Pancreas (tissue), 10 donors: ENCODE measurements around the gene SREK1IP1. TPM values are rescaled to one million over a fixed set of nuclear protein-coding genes. Genes with fewer than 3 reads are reported as not detected.

Source experiments
- ATAC-seq, 4 donors: fragments of 200-7000 bp; cut with Tn5 transposase; one replicate each; pipeline versions ENCODE4 v1.8.0 to v1.9.1; 2020; ENCODE audit warnings: mild to moderate bottlenecking in 4 of 4, moderate library complexity in 4 of 4
- DNase-seq, 6 donors: peaks; one replicate each; pipeline ENCODE4 v3.0.0-alpha.2; 2020
- FAIRE-seq: peaks from 2 replicates; lab custom pipeline; 2012; peaks lifted over from hg19 to GRCh38; lab: Jason Lieb, UNC
- H3K27ac ChIP-seq, 4 donors: fragments of 200-600 bp; sonication (generic); 1 replicate in 3 of 4; 2 replicates in 1 of 4; pipeline versions ENCODE4 v1.5.0 to v1.8.0; 2020
- H3K27me3 ChIP-seq, 4 donors: fragments of 200-600 bp; one replicate each; pipeline ENCODE4 v1.8.0; 2021
- H3K36me3 ChIP-seq, 3 donors: fragments of 200-600 bp; sonication (generic) in 1 of 3; one replicate each; pipeline versions ENCODE4 v1.5.0 to v1.8.0; 2020 to 2021
- H3K4me1 ChIP-seq, 3 donors: fragments of 200-600 bp; one replicate each; pipeline ENCODE4 v1.8.0; 2021
- H3K4me3 ChIP-seq, 4 donors: fragments of 200-600 bp; sonication (generic) in 2 of 4; one replicate each; pipeline versions ENCODE4 v1.5.0 to v1.8.0; 2020 to 2021
- H3K9me3 ChIP-seq, 4 donors: fragments of 200-600 bp; one replicate each; pipeline ENCODE4 v1.8.0; 2021
- WGBS, 2 donors: extraction: QIAGEN DNeasy Blood & Tissue Kit; methylation state at CpG; one replicate each; pipeline ENCODE4 v1.1.7; 2013; 5-methylcytosine and 5-hydroxymethylcytosine counted together
- intact Hi-C, 3 donors: fragments of 100-400 bp; cut with DNase I; formaldehyde crosslinking; loops; one replicate each; pipeline versions ENCODE4 v1.11.1 to v1.14.2; 2022
- polyA plus RNA-seq, 2 donors: library from polyadenylated mRNA; stranded (reverse); fragments of 200-250 nt; gene quantifications; one replicate each; pipeline ENCODE4 v1.2.3, GENCODE V29; 2013
- total RNA-seq, 6 donors: library from RNA; stranded (reverse); fragmentation: NEBNext Ultra II Directional in 4 of 6; extraction: Animal tissue kit (Norgen Biotek cat#: 25700) in 4 of 6; gene quantifications; one replicate each; pipeline versions ENCODE4 v1.2.1 to v1.2.4, GENCODE V29; 2021 to 2023
- TF ChIP-seq, protein P1 (sequence below), 4 donors: fragments of 200-600 bp; sonication (generic) in 3 of 4; IDR thresholded peaks; one replicate each; pipeline versions ENCODE4 v1.5.0 to v1.8.0; 2021; ENCODE audit warnings: antibody characterized with exemption in 4 of 4
- donor health status: healthy with polysubstance abuse.
- donor health status: DM: no; HTN: no; CAD: no; lungs with moderate emphysema.
- donor health status: DM: no; HTN: no; CAD: no.
- donor health status: control.
- donor health status: control.
- donor health status: Bipolar disorder and iron deficiency.
- donor health status: DM: yes; HTN: yes; CAD: no.
- donor health status: DM: no; HTN: no; CAD: no.
- donor health status: DM: no; HTN: no; CAD: no.
- donor health status: DM: yes; HTN: yes; CAD: no.

Gene SREK1IP1
- total and polyA plus RNA-seq, 8 donors = 9.2 to 17.8 (median 10.2) TPM

- Histone ChIP-seq H3K4me3 (peak within 1 kb of the TSS in 2 of 4 donors; percentile 17 to 32), H3K9me3 (no peaks in the 10 kb centered on the region), H3K4me1 (no peaks in the 10 kb centered on the region), H3K27ac (no peak within 1 kb of the TSS), H3K27me3 (peaks cover 0 to 12% (median 2%) of the 10 kb centered on the region in 4 donors), H3K36me3 (no peaks in the 10 kb centered on the region)
- 1% methylated on average over 48 to 71 of the region's 71 CpGs for WGBS, 2 donors
- DNase-seq = peak in 3 of 6 donors; percentile 14 to 66 (median 62)
- TF ChIP-seq, protein P1, sequence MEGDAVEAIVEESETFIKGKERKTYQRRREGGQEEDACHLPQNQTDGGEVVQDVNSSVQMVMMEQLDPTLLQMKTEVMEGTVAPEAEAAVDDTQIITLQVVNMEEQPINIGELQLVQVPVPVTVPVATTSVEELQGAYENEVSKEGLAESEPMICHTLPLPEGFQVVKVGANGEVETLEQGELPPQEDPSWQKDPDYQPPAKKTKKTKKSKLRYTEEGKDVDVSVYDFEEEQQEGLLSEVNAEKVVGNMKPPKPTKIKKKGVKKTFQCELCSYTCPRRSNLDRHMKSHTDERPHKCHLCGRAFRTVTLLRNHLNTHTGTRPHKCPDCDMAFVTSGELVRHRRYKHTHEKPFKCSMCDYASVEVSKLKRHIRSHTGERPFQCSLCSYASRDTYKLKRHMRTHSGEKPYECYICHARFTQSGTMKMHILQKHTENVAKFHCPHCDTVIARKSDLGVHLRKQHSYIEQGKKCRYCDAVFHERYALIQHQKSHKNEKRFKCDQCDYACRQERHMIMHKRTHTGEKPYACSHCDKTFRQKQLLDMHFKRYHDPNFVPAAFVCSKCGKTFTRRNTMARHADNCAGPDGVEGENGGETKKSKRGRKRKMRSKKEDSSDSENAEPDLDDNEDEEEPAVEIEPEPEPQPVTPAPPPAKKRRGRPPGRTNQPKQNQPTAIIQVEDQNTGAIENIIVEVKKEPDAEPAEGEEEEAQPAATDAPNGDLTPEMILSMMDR (IDR thresholded peaks at IDR 0.05) = no peak
- ATAC-seq = peak in 3 of 4 donors; percentile 42 to 79 (median 75)
- intact Hi-C loops = no loop called here
- no peak for FAIRE-seq
Observed at GRCh38 chr5:64690417-64691151, 77.9 kb downstream of the SREK1IP1 start, which contains the start of gene SHISAL2B. Gene SHISAL2B, plus strand, starts transcription at chr5:64690503. Its CDS starts 121 bp downstream, at chr5:64690624.

DNA sequence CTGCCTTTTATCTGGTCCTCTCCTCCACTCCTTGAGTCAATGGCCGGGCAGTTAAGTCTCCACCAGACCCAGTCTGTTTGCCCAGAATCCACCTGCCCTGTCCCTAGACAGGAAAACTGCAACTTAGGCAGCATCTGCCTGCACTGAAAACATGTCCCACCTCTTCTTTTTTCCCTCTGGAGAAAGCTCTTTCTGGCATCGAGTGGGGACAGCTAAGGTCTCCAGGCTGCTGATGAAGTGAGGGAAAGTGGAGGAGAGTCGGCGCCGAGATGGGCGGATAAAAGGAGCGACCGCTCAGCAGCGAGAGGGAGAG lies 78.4 kb downstream of the SREK1IP1 start:
- peak overlapping the region in 2 of 4 donors; percentile 17 to 32 for H3K4me3 ChIP-seq
- no peak for FAIRE-seq
- peaks cover 0 to 12% (median 2%) of the 10 kb centered on the region in 4 donors for H3K27me3 ChIP-seq
- H3K27ac ChIP-seq = no peak overlapping the region
- no peak for DNase-seq
- WGBS, 2 donors = 2% methylated on average over 9 of the region's 9 CpGs
- peak in 2 of 4 donors; percentile 22 to 36 for ATAC-seq
- TF ChIP-seq, protein P1 (IDR thresholded peaks at IDR 0.05) = no peak
- no peaks in the 10 kb centered on the region for H3K36me3 ChIP-seq
- intact Hi-C loops = no loop called here
- no peaks in the 10 kb centered on the region for H3K4me1 ChIP-seq
- no peaks in the 10 kb centered on the region for H3K9me3 ChIP-seq

DNA sequence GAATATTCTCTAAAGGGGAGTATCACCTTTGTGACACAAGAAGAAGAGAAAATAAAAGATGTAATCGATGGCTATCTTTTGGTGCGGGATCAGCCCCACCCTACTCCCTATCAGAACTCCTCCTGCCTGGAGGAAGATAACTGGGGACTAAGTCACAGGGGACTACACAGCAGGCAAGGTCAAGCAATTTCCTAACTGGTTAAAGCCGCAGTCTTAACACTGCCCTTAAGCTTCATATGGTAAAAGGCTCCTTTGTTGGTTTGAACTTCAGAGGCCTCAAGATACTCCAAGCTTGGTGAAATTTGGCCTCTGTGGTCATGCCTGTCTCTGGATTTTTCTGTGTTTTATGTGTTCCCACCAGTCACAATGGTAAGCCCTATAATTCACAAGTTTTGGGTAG lies 79.5 kb downstream of the SREK1IP1 start:
- TF ChIP-seq, protein P1 (IDR thresholded peaks at IDR 0.05) = no peak
- Histone ChIP-seq H3K9me3 (no peaks in the 10 kb centered on the region), H3K36me3 (no peaks in the 10 kb centered on the region), H3K4me3 (no peak overlapping the region), H3K4me1 (no peaks in the 10 kb centered on the region), H3K27me3 (peaks cover 0 to 12% (median 2%) of the 10 kb centered on the region in 4 donors), H3K27ac (no peak overlapping the region)
- 52 to 56% methylated on average over 3 of the region's 3 CpGs for WGBS, 2 donors
- no peak for ATAC-seq
- FAIRE-seq = no peak
- no peak for DNase-seq
- intact Hi-C loops = no loop called here

DNA sequence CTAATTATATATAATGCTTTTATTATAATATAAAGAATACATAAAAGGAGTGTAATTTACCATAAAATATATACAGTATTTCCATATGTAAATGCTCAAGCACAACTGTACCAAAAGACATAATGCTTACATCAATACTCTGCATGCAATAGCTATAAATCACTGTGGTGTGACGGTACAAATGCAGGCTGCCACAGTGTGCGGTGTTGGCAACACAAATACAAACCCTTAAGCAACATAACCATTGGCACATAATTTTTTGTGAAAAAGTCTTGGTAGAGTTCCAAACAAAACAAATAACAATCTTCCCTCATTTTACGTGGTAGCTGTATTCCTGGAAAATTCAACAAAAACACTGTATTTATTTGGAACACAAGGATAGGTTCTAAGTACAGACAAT lies 80.1 kb downstream of the SREK1IP1 start:
- Histone ChIP-seq H3K4me1 (no peaks in the 10 kb centered on the region), H3K4me3 (no peak overlapping the region), H3K9me3 (no peaks in the 10 kb centered on the region), H3K36me3 (no peaks in the 10 kb centered on the region), H3K27ac (no peak overlapping the region), H3K27me3 (peaks cover 0 to 12% (median 2%) of the 10 kb centered on the region in 4 donors)
- FAIRE-seq = no peak
- no peak for ATAC-seq
- 76 to 80% methylated on average over 3 of the region's 3 CpGs for WGBS, 2 donors
- no peak for DNase-seq
- TF ChIP-seq, protein P1 (IDR thresholded peaks at IDR 0.05) = no peak
- intact Hi-C loops = no loop called here

- intact Hi-C loops = no loop called here
- TF ChIP-seq, protein P1 (IDR thresholded peaks at IDR 0.05) = no peak
- no peak for DNase-seq
- Histone ChIP-seq H3K4me3 (no peak overlapping the region), H3K4me1 (no peaks in the 10 kb centered on the region), H3K36me3 (no peaks in the 10 kb centered on the region), H3K9me3 (no peaks in the 10 kb centered on the region), H3K27ac (no peak overlapping the region), H3K27me3 (peaks cover 0 to 6% (median 1%) of the 10 kb centered on the region in 4 donors)
- WGBS, 2 donors = 37 to 44% methylated on average over 5 of the region's 5 CpGs
- FAIRE-seq = no peak
- peak in 1 of 4 donors; percentile 40 for ATAC-seq
Observed at GRCh38 chr5:64685866-64686265, 82.6 kb downstream of the SREK1IP1 start.
